B cell (primary cell): ENCODE results near the gene TLK1.

Experiments used
- CTCF ChIP-seq: fragments of 200-600 bp; IDR thresholded peaks from one replicate; pipeline ENCODE4 v1.8.0; 2022; ENCODE audit warnings: antibody characterized with exemption, mild to moderate bottlenecking
- EZH2 ChIP-seq: IDR thresholded peaks from 2 replicates; pipeline ENCODE4 v1.6.1; 2012; ENCODE audit warnings: borderline replicate concordance, low read depth, mild to moderate bottlenecking, moderate library complexity, low read length; ENCODE audit not compliant: insufficient read depth, poor library complexity, severe bottlenecking

DNA sequence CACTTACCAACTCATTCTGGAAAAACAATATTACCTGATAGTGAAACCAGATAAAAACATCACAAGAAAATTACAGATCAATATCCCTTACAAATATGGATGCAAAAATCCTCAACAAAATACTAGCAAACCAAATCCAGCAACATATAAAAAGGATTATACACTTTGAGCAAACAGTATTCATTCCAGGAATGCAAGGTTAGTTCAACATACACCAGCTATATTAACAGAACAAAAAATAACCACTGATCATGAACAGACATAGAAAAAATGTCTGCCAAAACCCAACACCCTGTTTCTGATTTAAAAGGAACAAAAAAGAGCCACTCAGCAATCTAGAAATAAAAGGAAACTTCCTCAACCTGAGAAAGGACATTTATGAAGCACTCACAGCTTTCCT is 62.1 kb downstream of the TLK1 start:
- no peak for TF ChIP-seq CTCF
- no peak for TF ChIP-seq EZH2
